ENCODE data around the gene GNG8. TPM values are rescaled to one million over a fixed set of nuclear protein-coding genes. Genes with fewer than 3 reads are reported as not detected.
"Not testable (repeated sequence)": the region's sequence is repeated elsewhere in the genome, so short reads cannot be mapped to it uniquely, and the experiment has no call there.

The GNG8 gene
- total and polyA plus RNA-seq, 10 donors, result not detected

DNA sequence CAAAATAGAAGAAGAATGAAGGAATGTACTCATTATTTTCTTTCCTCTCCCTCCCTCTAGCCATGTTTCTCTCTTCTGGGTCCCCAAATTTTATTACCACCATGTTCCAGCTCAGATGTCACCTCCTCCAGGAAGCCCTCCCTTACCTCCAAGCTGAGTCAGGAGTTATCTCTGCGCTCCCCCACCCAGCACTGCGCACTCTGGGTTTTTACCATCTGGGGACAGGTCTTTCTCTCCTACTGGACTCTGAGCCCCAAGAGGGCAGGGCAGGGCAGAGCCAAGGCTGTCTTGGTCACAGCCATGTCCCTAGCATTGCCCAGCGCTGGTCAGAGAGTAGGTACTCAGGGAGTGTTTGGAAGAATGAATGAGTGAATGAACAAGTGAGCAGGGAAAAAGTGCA is 2.9 kb downstream of the GNG8 start:
- Histone ChIP-seq H3K27ac (no peak overlapping the region), H3K27me3 (replicated peaks in 1 of 7) (peaks cover 0 to 58% (median 7%) of the 10 kb centered on the region in 7 donors), H3K36me3 (no peaks in the 10 kb centered on the region), H3K4me3 (peak overlapping the region in 1 of 8 donors; percentile 24), H3K9me3 (no peaks in the 10 kb centered on the region), H3K4me1 (peaks cover 8 to 69% (median 41%) of the 10 kb centered on the region in 6 donors)
- intact Hi-C loops (cut with DNase I; ENCODE audit: low total_unique reads), result no loop called here
- WGBS, 5 donors, result 88 to 99% (median 93%) methylated on average over 3 of the region's 3 CpGs
- TF ChIP-seq CTCF (IDR thresholded peaks at IDR 0.05 in 8 of 11, conservative IDR thresholded peaks at IDR 0.05 in 3 of 11) (no peak), POLR2A (IDR thresholded peaks at IDR 0.05) (no peak), POLR2AphosphoS5 (IDR thresholded peaks at IDR 0.05) (no peak)
- DNase-seq, result no peak

DNA sequence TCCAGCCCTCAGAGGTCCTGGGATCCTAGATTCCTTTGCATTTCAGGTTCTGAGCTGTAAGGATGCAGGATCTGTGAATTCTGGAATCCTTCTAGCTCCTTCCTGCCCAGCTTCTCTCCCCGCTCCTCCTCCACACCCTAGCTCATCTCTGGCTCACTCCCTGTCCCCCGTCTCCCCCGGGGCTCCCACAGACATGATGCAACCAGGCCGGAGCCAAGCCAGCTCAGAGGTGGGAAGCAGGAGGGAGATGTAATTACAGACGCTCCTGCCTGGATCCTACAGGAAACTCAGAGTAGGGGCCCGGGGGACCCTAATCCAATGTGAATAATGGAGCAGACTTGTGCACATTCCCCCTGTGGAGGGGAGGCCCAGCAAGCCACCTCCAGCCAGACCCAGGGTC is 4.5 kb downstream of the GNG8 start:
- Histone ChIP-seq H3K9me3 (no peaks in the 10 kb centered on the region), H3K27ac (peak overlapping the region in 1 of 8 donors; percentile 1), H3K4me1 (peaks cover 7 to 70% (median 42%) of the 10 kb centered on the region in 6 donors), H3K4me3 (no peak overlapping the region), H3K36me3 (no peaks in the 10 kb centered on the region), H3K27me3 (replicated peaks in 1 of 7) (peaks cover 0 to 49% (median 7%) of the 10 kb centered on the region in 7 donors)
- intact Hi-C loops (cut with DNase I; ENCODE audit: low total_unique reads), result no loop called here
- no peak for DNase-seq
- TF ChIP-seq CTCF (IDR thresholded peaks at IDR 0.05 in 8 of 11, conservative IDR thresholded peaks at IDR 0.05 in 3 of 11), result no peak
- TF ChIP-seq POLR2AphosphoS5 (IDR thresholded peaks at IDR 0.05), result no peak
- TF ChIP-seq POLR2A (IDR thresholded peaks at IDR 0.05), result no peak
- 53 to 87% (median 59%) methylated on average over 6 of the region's 6 CpGs for WGBS, 5 donors

DNA sequence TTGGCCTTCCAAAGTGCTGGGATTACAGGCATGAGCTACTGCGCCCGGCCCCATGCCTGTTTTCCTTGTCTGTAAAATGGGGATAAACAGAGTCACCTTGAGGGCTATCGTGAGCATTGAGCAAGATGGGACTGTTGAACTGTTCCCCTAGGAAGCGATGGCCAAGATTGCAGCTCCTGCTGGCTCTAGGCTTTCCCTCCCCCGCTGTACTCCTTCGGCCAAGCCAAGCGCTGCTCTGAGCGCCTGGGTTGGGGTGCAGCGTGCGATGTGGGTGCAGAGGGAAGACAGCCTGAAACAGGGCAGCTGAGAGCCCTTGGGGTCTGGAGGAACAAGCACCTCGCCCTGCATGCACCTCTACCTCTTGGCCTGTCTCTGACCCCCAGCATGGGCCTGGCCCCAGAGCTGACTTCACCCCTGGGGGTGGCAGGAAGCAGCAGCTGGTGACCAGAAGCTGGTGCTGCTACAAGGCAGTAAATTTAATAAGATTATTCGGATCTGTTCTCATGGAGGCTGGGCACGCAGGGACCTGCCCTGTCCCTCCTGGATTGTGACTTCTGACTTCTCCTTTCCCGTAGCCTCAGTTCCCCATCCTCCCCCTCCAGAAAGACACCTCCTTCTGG is 5.3 kb downstream of the GNG8 start:
- WGBS, 5 donors, result 71 to 85% (median 83%) methylated on average over 11 to 14 of the region's 14 CpGs
- Histone ChIP-seq H3K9me3 (no peaks in the 10 kb centered on the region), H3K27me3 (replicated peaks in 1 of 7) (peaks cover 0 to 42% (median 7%) of the 10 kb centered on the region in 7 donors), H3K27ac (peak overlapping the region in 2 of 8 donors; percentile 17 to 67), H3K4me3 (no peak overlapping the region), H3K36me3 (no peaks in the 10 kb centered on the region), H3K4me1 (peaks cover 7 to 70% (median 46%) of the 10 kb centered on the region in 6 donors)
- intact Hi-C loops (cut with DNase I; ENCODE audit: low total_unique reads), result no loop called here
- DNase-seq, result no peak
- TF ChIP-seq POLR2A (IDR thresholded peaks at IDR 0.05) (no peak), POLR2AphosphoS5 (IDR thresholded peaks at IDR 0.05) (peak in 1 of 3 donors; percentile 22), CTCF (IDR thresholded peaks at IDR 0.05 in 8 of 11, conservative IDR thresholded peaks at IDR 0.05 in 3 of 11) (no peak)

- H3K9me3 ChIP-seq, result no peaks in the 10 kb centered on the region
- no peaks in the 10 kb centered on the region for H3K36me3 ChIP-seq
- WGBS, 5 donors, result 55 to 71% (median 64%) methylated on average over 13 to 15 of the region's 15 CpGs
- TF ChIP-seq POLR2A (IDR thresholded peaks at IDR 0.05) (no peak), CTCF (IDR thresholded peaks at IDR 0.05 in 8 of 11, conservative IDR thresholded peaks at IDR 0.05 in 3 of 11) (no peak), POLR2AphosphoS5 (IDR thresholded peaks at IDR 0.05) (peak; percentile 79 to 83 (median 82))
- peak overlapping the region in 6 of 8 donors; percentile 9 to 67 (median 56) for H3K27ac ChIP-seq
- peaks cover 0 to 34% (median under 1%) of the 10 kb centered on the region in 7 donors for H3K27me3 ChIP-seq (replicated peaks in 1 of 7)
- intact Hi-C loops (cut with DNase I; ENCODE audit: low total_unique reads), result no loop called here
- peaks cover 7 to 73% (median 51%) of the 10 kb centered on the region in 6 donors for H3K4me1 ChIP-seq
- H3K4me3 ChIP-seq, result no peak overlapping the region
- DNase-seq, result peak; percentile 82
These were observed 6.4 kb downstream of the GNG8 start for GRCh38 chr19:46629546-46630025.

DNA sequence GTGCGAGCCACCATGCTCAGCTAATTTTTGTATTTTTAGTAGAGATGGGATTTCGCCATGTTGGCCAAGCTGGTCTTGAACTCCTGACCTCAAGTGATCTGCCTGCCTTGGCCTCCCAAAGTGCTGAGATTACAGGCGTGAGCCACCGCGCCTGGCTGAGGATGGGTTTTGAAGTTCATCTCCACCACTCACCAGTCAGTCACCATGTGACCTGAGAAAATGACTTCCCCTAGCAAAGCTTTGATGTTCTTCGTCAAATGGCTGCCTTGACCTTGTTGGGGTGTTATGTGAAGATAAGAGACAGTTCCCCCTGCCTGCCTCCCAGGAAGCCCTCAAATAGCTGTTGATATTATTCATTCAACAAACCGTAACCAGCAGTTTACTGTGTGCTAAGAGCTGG is 7.0 kb downstream of the GNG8 start:
- H3K4me3 ChIP-seq; intact Hi-C loops (cut with DNase I; ENCODE audit: low total_unique reads); H3K36me3 ChIP-seq; H3K9me3 ChIP-seq; DNase-seq: not testable (repeated sequence)
- Histone ChIP-seq H3K27ac (peak overlapping the region in 4 of 8 donors; percentile 53 to 67 (median 58)), H3K4me1 (peaks cover 7 to 73% (median 52%) of the 10 kb centered on the region in 6 donors), H3K27me3 (replicated peaks in 1 of 7) (peaks cover 0 to 31% (median 0%) of the 10 kb centered on the region in 7 donors)
- 80 to 90% (median 80%) methylated on average over 7 of the region's 7 CpGs for WGBS, 5 donors

Measured in spleen (tissue), 11 donors.